A204.1 (cell line): ENCODE data around the gene RNPEP.
"Not testable (repeated sequence)": the region's sequence is repeated elsewhere in the genome, so short reads cannot be mapped to it uniquely, and the experiment has no call there.

Source experiments
- FAIRE-seq: peaks from 2 replicates; lab custom pipeline; 2012; peaks lifted over from hg19 to GRCh38; lab: Jason Lieb, UNC

Gene RNPEP

DNA sequence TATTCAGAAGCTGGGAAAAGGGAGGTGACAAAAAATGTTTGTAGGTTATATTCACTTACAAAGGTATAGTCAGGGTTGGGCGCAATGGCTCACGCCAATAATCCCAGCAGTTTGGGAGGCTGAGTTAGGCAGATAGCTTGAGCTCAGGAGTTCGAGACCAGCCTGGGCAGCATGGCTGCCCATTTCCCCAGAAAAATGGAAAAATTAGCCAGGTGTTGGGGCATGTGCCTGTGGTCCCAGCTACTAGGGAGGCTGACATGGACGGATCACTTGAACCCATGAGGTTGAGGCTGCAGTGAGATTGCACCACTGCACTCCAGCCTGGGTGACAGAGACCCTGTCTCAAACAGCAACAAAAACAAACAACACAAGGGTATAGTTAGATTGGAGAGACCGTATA, 24.1 kb upstream of the RNPEP start:
- FAIRE-seq = no peak

DNA sequence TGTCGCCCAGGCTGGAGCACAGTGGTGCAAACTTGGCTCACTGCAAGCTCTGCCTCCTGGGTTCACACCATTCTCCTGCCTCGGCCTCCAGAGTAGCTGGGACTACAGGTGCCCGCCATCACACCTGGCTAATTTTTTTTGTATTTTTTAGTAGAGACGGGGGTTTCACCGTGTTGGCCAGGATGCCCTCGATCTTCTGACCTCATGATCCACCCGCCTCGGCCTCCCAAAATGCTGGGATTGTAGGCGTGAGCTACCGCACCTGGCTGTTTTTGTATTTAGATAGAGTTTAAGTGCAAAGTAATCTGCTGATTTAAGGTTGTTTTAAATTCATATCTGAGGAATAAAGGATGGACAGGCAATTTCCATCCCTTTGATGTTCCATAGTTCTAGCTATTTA, 20.1 kb upstream of the RNPEP start:
- FAIRE-seq = not testable (repeated sequence)

- no peak for FAIRE-seq
Observed at GRCh38 chr1:201964261-201964660, 18.2 kb upstream of the RNPEP start.

DNA sequence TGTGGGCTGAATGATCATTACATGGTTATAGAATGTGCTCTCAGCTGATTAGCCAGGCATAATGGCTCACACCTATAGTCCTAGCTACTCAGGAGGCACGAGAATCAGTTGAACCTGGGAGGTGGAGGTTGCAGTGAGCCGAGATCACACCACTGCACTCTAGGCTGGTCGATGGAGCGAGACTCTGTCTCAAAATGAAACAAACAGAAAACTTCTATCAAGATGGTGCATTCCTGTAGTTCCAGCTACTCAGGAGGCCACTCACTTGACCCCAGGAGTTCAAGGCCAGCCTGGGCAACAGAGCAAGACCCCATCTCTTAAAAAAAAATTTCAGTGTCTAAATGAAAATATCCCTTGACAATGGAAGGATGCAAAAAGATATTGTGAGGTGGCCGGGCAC, 16.3 kb upstream of the RNPEP start:
- no peak for FAIRE-seq

DNA sequence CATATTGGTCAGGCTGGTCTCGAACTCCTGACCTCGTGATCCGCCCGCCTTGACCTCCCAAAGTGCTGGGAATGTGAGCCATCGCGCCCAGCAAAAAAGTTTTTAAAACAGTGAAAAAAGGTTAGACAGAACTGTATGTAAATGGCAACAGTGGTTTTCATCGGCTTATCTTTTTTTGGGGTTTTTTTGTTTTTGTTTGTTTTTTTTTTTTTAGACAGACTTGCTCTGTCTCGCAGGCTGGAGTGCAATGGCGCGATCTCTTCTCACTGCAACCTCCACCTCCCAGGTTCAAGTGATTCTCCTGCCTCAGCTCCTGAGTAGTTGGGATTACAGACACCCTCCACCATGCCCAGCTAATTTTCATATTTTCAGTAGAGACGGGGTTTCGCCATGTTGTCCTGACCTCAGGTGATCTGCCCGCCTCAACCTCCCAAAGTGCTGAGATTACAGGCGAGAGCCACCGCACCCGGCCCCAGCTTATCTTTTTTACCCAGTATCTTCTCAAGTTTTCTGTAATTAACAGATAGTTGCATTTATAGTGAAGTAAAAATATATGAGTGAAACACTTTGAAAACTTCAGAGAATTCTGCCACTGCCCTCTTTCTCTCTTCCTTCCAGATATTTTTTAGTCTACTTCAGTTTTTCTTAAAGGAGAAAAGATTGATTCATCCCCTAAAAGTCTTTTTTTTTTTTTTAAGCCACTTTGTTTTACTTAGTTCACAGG, 14.1 kb upstream of the RNPEP start:
- no peak for FAIRE-seq

DNA sequence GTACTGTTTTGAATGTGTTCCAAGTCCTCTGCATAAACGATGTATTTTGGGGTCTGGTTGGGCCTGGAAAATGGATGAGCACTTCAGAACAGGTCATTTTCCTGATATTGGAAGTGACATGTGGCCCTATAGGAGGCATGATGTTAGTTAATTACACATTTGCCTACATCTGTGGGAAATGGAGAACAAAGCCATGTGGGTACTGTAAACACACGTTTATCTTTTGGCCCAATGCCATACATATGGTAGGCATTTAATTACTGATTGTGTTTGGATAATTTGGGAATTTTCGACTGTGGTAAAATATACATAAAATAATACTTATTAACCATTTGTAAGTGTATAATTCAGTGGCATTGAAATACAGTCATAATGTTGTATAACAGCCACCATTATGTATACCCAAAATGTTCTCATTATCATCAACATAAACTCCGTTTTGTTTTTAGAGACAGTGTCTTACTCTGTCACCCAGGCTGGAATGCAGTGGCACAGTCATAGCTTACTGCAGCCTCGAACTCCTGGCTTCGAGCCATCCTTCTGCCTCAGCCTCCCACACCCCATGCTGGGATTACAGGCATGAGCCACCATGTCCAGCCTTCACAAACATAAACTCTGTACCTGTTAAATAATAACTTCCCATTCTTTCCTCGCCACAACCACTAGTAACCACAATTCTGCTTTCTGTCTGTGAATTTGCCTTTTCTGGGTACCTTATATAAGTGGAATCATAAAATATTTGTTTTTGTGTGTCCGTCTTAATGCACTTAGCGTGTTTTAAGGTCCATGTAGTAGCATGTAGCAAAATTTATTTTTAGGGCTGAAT, 11.9 kb upstream of the RNPEP start:
- no peak for FAIRE-seq

- no peak for FAIRE-seq
Observed at GRCh38 chr1:201982082-201982622, 296 bp upstream of the RNPEP start.

DNA sequence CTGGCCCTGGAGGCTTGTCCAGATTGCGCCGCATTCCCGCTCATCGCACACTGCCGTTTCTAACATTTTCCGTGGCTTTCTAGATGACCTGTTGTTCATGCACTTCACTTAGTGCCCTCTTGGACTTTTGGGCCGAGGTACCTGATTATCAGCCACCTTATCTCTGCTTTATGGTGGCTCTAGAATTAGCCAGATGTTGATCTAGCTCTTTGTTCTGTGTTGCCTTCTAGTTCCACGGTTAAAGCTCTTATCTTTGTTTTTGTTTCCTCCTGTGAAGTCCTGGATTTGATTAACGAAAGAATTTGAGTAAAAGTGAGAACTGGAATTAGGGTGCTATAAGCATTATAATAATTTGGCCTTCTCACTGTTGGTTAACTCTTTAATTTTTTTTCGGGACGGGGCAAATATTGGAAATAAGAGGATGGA, 945 bp downstream of the RNPEP start:
- no peak for FAIRE-seq

DNA sequence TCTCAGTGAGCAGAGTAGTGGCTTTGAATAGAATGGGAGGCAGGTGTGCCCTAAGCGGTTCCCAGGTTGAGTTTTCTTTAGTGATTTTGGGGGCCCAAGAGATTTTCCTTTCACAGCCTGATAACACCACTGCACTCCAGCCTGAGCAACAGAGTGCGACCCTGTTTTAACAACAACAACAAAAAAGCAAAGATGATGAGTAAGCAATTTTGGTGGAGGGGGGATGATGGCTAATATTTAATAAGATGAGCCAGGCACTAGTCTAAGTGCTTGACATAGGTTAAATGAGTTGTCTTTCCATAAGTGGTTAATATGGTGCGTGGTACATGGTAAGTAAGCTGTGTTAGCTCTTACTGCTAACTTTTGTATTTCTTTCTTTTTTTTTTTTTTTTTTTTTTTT, 2.0 kb downstream of the RNPEP start:
- FAIRE-seq = no peak

DNA sequence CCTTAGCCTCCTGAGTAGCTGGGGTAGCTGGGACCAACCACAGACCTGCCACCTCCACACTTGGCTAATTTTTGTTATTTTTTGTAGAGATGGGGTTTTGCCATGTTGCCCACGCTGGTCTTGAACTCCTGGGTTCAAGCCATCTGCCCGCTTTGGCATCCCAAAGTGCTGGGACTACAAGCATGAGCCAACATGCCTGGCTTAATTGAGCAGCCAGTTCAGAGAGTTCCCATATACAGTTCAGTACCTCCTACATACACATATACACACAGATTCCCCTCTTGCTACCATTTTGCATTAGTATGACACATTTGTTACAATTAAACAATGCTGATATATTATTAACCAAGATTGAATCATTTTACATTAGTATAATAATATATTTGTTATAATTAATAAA, 2.9 kb downstream of the RNPEP start:
- no peak for FAIRE-seq

DNA sequence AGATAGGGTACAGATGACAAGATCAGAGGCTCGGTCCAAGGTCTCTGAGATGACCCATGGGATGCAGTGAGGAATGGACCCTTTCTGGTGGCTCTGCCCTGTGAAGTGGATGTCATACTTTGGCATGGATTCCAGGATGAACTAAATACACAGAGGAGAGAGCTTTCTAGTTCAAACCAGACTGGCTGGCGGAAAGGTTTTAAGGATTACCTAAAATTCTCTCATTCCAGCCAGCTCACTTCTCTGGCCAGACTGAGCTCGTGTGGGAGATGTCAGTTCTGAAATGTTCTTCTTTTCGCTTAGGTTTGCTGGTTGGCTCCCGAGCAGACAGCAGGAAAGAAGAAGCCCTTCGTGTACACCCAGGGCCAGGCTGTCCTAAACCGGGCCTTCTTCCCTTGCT, 6.2 kb downstream of the RNPEP start:
- no peak for FAIRE-seq

DNA sequence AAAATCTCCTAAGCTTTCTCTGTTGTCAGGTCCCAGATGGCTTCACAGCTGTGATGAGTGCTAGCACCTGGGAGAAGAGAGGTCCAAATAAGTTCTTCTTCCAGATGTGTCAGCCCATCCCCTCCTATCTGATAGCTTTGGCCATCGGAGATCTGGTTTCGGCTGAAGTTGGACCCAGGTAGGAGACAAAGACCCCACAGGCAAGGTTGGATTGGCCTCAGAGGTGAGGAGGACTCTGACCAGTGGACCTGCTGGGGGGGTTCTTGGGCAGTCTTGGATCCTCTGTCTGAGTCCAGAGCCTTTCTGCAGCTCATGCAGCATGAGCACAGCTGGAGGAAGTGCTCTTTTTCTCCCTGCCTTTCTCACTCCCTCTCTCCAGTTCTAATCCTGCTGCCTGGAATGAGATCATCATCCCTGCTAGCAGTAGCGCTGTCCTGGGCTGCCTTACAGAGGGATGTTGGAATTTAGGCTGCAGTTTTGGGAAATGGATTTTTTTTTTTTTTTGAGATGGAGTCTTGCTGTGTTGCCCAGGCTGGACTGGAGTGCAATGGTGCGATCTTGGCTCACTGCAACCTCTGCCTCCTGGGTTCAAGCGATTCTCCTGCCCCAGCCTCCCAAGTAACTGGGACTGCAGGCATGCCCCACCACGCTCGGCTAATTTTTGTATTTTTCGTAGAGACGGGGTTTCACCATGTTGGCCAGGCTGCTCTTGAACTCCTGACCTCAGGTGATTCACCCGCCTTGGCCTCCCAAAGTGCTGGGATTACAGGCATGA, 7.1 kb downstream of the RNPEP start:
- no peak for FAIRE-seq

- FAIRE-seq = no peak
Observed at GRCh38 chr1:201990427-201990826, 8.0 kb downstream of the RNPEP start.

GRCh38 chr1:201999625-202000238, 17.3 kb downstream of the RNPEP start:
- FAIRE-seq = no peak

GRCh38 chr1:202002507-202002906, 20.1 kb downstream of the RNPEP start:
- FAIRE-seq = no peak

- FAIRE-seq = no peak
Observed at GRCh38 chr1:202004711-202005110, 22.3 kb downstream of the RNPEP start.

GRCh38 chr1:202005958-202006357, 23.5 kb downstream of the RNPEP start:
- FAIRE-seq = peak; percentile 44

GRCh38 chr1:202007304-202007703, 24.9 kb downstream of the RNPEP start:
- FAIRE-seq = no peak

GRCh38 chr1:202007805-202008489, 25.5 kb downstream of the RNPEP start:
- no peak for FAIRE-seq

GRCh38 chr1:202009326-202010179, 27.1 kb downstream of the RNPEP start:
- peak; percentile 94 for FAIRE-seq
